HepG2 (cell line): ENCODE measurements around the gene MRPL42. TPM values are rescaled to one million over a fixed set of nuclear protein-coding genes. Genes with fewer than 3 reads are reported as not detected.

Experiments
- BRF2 ChIP-seq: sonication (generic); formaldehyde crosslinking; IDR thresholded peaks from 2 replicates; pipeline ENCODE4 v1.8.1; 2022; ENCODE audit warnings: mild to moderate bottlenecking, missing genetic modification reagents
- FOXO4 ChIP-seq: sonication (generic); formaldehyde crosslinking; conservative IDR thresholded peaks from 2 replicates; pipeline ENCODE4 v1.8.1; 2023; ENCODE audit warnings: missing genetic modification reagents
- HMG20A ChIP-seq: IDR thresholded peaks from 2 replicates; pipeline ENCODE4 v1.6.1; 2016; ENCODE audit warnings: borderline replicate concordance
- HNRNPH1 ChIP-seq: fragments of 200-400 bp; formaldehyde crosslinking; optimal IDR thresholded peaks from 2 replicates; pipeline ENCODE3; 2017; ENCODE audit warnings: mild to moderate bottlenecking, low read depth, low read length
- PRDM15 ChIP-seq: sonication (generic); formaldehyde crosslinking; IDR thresholded peaks from 2 replicates; pipeline ENCODE4 v1.4.0; 2020; ENCODE audit warnings: missing genetic modification reagents
- SCMH1 ChIP-seq: sonication (generic); formaldehyde crosslinking; IDR thresholded peaks from 2 replicates; pipeline ENCODE4 v1.9.0; 2021; ENCODE audit warnings: missing genetic modification reagents, mild to moderate bottlenecking, borderline replicate concordance
- SNAPC4 ChIP-seq: sonication (generic); formaldehyde crosslinking; IDR thresholded peaks from 2 replicates; pipeline ENCODE4 v1.4.0; 2020; ENCODE audit warnings: mild to moderate bottlenecking, missing genetic modification reagents
- TFAP4 ChIP-seq: sonication (generic); IDR thresholded peaks from 2 replicates; pipeline ENCODE4 v1.6.1; 2016; ENCODE audit warnings: low read depth, borderline replicate concordance
- ZFP41 ChIP-seq: sonication (generic); formaldehyde crosslinking; IDR thresholded peaks from 2 replicates; pipeline ENCODE4 v1.4.0; 2020; ENCODE audit warnings: mild to moderate bottlenecking, missing genetic modification reagents, borderline replicate concordance
- ZKSCAN1 ChIP-seq: fragments of 150-350 bp; IDR thresholded peaks from 2 replicates; pipeline ENCODE4 v1.6.1; 2014; ENCODE audit warnings: low read length
- ZNF205 ChIP-seq: IDR thresholded peaks from 2 replicates; pipeline ENCODE4 v1.6.1; 2018; ENCODE audit warnings: missing biosample characterization, missing genetic modification reagents
- ZNF44 ChIP-seq: sonication (generic); formaldehyde crosslinking; IDR thresholded peaks from 2 replicates; pipeline ENCODE4 v1.5.1; 2020; ENCODE audit warnings: mild to moderate bottlenecking, missing genetic modification reagents
- ZNF746 ChIP-seq: sonication (generic); formaldehyde crosslinking; IDR thresholded peaks from 2 replicates; pipeline ENCODE4 v1.8.0; 2022; ENCODE audit warnings: mild to moderate bottlenecking, missing genetic modification reagents
- ZNF816 ChIP-seq: sonication (generic); formaldehyde crosslinking; IDR thresholded peaks from 2 replicates; pipeline ENCODE4 v1.8.0; 2022; ENCODE audit warnings: missing genetic modification reagents, mild to moderate bottlenecking, borderline replicate concordance
- polyA plus RNA-seq, 8 experiments: library from polyadenylated mRNA; depleted of rRNA in 3 of 8; stranded (reverse) in 7 of 8; unstranded in 1 of 8; fragments of >200 nt; fragmentation: Illumina TruSeq in 4 of 8; extraction: Trizol in 4 of 8; gene quantifications; 2 replicates each; pipeline versions ENCODE4 v1.2.1 to v1.2.3, GENCODE V29; 2011 to 2016; ENCODE audit warnings: low read depth in 4 of 8, missing spikeins in 1 of 8, mixed read lengths in 1 of 8; ENCODE audit not compliant: insufficient read depth in 1 of 8
- total RNA-seq, 5 experiments: library from RNA; depleted of rRNA; stranded (reverse); fragments of >200 nt; fragmentation: Illumina TruSeq; extraction: Trizol; gene quantifications; 2 replicates each; pipeline ENCODE4 v1.2.3, GENCODE V29; 2016; ENCODE audit warnings: low read depth in 1 of 5

MRPL42 gene
- total and polyA plus RNA-seq, 2 of the 13 experiments (the other 11 are each of a cell fraction or from before 2014, with no cell fraction given) = 93.3 to 148 TPM

- TF ChIP-seq PRDM15 (CRISPR knock-in tag) (no peak), ZKSCAN1 (no peak), HNRNPH1 (no peak), SCMH1 (CRISPR knock-in tag) (no peak), ZFP41 (no peak), ZNF44 (CRISPR knock-in tag) (no peak), HMG20A (CRISPR knock-in tag) (peak; percentile 49; the same call in 1 of the 2 replicates), BRF2 (CRISPR knock-in tag) (no peak), SNAPC4 (CRISPR knock-in tag) (no peak), TFAP4 (no peak), FOXO4 (no peak), ZNF746 (CRISPR knock-in tag) (no peak), ZNF205 (CRISPR knock-in tag) (no peak), ZNF816 (CRISPR knock-in tag) (no peak)
Observed at GRCh38 chr12:93526786-93527428, 59.6 kb downstream of the MRPL42 start (continued).
